ENCODE results near the gene FAM20C.

The FAM20C gene

DNA sequence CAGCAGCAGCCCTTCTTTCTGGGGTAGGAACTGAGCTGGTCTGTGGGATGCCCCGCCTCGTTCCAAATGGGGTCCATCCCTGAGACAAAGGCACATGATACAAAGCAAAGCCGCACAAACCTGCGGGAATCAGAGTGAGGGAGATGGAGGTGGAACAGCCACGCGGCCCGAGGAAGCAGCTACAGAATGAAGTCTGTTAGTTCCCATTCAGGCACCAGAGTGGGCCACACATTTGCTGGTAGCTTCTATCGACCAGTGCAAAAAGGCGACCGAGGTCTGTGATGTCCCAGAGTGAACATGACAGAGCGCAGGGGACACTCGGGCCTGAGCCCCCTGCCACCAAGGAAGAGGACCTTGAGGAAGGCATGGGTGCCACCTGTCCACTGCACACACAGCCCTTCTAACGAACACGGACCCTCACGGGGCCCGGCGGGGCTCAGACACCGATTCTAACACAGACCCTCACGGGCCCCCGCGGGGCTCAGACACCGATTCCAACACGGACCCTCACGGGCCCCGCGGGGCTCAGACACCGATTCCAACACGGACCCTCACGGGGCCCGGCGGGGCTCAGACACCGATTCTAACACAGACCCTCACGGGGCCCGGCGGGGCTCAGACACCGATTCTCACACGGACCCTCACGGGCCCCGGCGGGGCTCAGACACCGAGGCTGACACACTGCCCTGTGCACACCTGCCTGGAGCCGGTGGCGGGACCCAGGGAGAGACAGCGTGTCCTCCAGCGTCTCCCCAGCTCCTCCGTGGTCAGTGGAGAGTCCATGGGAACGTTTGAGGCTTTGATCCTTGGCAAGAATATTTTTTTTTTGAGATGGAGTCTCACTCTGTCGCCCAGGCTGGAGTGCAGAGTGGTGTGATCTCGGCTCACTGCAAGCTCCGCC, 32.8 kb upstream of the FAM20C start:
- DNase-seq (ENCODE audit: low spot score) = no peak

DNA sequence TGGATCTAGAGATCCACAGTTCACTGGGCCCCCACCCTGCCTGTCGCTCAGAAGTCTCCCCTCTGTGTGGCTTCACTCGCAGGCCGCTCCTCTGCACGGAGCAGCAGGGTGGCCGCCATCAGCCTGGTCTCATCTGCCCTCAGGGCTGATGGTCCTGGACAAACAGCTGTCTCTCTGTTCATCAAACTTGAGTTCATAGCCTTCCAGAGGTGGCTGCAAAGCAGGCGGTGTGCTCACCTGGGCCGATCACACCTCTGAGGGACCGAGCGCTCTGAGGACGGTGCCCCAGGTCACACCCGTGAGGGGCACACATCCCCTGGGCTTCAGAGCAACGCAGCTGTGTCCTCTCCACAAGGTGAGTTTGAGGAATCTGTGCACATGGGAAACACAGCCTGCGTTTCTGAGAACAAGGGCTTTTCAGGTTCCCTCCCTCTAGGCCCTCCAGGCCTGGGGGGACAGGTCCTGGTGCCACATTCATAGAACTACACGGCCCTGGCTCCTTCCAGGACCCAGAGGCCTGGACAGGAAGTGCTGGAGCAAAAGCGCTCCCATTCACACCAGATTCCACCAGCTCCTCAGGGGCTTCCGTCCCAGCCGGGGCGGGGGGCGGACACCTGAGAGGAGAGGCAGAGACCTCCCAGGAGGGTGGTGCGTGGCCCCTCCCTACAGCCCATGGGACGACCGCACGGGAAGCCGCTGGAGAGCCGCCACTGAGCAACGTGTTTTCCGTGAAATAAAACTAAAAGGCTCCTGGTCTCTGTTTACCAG, 31.2 kb upstream of the FAM20C start:
- no peak for DNase-seq (ENCODE audit: low spot score)

DNA sequence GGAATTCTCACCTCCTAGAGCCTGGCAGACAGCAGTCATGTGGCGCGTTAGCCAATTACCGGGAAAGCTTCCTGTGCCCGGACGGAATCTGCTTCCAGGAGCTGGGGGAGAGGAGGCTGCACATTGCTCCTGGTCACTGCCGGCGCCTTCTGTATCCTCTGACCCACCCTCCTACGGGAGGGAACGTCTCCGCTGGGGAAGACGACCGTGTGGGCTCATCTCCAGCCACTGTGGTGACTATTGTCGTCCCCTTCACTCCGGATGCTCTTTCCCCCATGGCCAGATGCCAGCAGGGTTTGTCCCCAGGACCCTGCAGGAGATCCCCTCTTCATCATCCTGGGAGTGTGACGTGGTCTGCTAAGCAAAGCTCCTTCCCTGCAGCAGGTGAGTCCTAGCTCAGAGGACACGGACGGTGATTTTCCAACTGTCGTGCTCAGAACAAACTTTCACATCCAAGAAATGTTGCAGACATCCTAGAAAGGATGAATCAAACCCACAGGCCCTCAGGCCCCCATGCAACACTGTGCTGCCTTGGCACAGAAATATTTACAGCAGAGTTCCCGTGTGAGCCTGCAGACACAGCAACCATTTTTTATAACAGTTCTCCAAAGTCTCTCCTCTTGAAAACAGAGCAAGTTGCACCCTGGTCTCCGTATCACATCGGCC, 29.6 kb upstream of the FAM20C start:
- DNase-seq (ENCODE audit: low spot score) = no peak

DNA sequence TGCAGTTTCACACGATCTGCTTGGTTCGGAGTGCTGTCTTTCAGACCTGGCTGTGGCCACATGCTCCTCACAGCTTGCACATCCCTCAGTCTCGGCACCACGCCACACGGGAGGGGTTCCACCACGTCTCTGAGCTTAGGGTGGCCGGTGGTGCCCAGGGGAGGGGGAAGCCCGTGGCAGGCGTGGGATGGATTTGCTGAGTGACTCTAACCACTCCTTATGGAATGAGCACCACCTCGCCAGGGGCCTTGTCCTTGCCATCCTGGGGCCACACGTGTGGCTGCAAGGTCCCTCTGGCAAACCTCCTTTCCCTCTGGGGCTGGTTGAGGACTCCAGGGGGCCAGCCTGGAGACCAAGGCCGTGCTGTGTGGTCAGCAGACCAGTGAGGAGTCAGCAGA, 29.1 kb upstream of the FAM20C start:
- DNase-seq (ENCODE audit: low spot score) = no peak

DNA sequence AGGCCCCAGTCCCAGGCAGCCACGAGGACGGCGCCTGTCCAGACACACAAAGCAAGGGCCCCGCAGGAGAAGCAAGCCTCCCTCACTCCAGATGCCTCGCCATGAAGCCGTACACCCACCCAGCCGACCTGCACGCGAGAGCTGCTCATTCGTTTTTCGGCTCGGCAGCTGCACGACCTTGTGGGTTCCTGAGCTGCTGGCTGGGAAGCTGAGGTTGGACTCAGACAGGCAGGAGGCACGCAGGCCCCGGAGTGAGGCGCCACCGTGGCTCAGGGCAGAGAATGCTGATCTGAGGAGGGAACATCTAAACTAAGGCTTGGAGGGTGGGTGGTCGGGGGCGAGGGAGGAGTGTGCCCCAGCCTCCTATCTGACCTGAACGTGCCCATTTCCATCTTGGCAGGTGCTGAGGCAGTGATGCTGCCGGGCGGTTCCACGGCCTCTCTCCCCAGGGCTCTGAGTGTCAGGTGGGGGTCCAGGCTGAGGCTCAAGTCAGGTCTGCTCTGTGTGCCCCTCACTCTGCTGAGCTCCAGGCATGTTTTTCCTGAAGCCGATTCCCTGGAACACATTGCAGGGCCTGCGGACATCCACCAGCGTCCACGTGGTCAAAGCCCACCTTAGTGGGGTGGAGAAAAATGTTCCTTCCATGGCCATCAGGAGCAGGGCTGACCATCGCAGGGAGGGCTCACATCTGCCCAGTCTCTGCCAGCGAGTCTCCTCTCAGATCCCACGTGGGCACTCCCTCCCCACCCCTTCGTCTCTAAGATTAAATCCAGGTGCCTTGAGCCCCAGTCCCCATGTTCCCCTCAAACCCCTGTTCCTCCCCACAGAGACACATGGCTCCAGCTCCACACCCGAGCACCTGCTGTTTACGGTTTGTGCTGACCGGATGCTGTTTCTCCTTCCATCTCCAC, 28.1 kb upstream of the FAM20C start:
- DNase-seq (ENCODE audit: low spot score) = no peak

DNA sequence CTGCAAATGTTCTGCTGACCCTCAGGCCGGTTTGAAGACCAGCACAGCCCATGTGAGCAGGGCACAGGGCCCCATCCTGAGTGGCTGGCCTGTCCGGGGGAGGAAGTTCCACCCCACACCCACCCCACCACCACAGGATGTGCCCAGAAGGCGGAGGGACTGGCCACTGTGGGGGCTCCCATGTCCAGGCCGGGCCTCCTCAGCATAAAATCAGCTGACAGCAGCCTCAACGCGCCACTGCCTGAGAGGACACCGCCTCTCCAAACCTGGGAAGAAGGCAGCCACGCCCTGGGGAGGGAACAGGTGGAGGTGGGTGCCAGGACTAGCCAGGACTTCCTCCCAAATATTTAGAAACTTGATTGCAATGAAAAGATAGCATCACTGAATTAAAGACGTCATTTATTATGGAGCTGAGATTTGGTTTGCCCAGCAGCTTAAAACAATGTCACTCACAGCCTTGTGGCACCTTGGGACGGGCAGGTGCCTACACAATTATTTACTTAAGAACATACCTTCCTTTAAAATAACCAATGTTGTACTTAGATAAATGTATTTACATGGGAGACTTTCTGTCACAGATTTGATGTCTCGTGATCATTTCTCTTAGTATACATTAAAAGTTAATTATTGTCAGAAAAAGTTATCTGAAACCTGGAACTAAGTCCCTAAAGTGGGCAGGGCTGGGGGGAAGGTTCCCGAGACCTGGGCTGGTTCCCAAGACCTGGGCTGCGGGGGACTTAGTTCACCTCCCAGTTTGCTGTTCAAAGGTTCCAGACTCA, 27.3 kb upstream of the FAM20C start:
- no peak for DNase-seq (ENCODE audit: low spot score)

DNA sequence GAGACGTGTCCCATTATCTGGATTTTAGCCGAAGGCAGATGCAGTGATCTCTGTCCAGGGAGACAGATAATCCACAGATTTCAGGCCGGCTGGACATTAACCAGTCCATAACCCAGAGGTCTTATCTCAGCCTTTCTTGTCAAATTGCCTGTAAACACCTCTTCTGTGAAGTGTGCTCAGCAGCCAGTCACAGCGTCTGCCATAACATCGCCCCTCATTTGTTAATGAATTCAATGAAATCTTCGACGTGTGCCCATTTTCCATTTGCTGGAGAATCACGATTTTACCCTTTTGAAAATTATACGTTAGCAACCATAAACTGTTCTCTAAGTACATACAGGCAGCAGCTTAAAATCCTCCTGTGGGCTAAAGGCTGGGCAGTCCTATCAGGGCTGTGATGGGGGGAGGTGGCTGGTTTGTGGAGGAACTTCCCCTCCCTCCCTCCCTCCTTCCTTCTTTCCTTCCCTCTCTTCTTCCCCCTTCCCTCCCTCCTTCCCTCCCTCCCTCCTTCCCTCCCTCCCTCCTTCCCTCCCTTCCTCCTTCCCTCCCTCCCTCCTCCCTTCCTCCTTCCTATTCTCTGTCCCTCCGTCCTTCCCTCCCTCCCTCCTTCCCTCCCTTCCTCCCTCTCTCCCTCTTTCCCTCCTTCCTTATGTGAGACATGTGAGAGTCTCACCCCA, 26.6 kb upstream of the FAM20C start:
- DNase-seq (ENCODE audit: low spot score) = no peak

DNA sequence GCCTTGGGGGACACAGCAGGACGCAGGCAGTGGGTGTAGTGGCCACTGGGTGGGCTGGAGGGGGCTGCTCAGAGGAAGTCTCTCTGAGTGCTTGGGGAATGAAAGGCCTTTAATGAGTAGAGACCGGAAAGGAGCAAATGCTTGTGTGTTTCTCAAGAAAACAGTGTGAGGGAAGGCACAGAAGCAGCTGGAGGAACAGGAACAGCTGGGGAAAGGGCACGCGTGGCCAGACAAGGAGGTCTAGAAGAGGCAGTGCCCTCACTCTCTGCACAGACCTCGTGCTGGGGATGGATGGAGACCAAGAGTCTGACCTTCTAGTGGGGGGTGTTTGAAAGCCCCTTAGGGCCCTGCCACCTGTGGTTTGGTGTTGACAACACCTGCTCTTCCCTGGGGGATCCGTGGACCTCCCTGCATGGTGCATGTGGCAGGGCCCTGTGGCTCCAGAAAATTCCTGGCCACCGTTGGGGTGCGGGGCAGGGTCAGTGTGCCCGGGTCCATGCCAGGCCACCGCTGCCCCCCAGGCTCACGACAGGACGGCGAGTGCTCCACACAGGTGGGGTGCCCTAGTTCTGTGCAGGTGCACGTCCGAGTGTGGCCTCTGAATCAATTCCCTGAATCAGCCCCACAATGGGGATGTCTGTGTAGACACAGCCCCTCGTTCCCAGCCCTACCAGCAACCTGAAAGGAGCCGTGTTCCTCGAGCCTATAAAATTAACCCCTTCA, 25.9 kb upstream of the FAM20C start:
- no peak for DNase-seq (ENCODE audit: low spot score)

DNA sequence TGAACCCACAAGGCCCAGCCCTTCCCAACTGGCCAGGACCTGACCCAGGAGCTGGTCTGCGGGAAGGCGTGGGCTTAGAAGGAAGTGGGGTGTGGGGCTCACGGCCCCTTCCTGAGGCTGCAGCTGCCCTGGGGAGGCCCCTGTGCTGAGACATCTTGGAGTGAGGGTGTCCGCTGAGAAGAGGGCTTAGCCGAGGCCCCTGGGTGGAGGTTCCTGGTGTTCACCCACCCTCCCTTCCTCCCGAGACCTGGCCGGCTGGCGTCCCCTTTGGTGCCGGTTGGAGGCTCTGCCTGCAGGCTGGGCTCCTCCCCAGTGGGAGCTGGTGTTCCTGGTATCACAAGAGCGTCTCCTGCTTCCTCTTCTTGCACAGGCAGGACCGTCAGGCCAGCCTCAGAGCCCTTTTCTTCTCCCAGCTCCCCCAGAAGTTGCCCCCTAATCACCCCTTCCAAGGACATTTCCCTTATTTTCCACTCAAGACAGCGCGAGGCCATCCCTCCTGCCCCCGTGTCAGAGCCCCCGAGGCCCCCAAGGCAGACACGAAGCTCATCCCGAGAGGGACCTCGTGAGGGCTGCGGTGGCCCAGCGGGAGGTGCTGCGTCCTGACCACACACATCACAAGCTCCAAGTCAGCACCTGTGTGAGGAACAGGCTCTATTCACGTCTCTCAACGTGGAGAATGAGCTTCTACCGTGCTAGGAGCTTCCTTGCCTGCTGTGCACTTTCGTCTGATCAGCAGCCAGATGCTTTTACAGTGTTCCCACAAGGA, 25.1 kb upstream of the FAM20C start:
- DNase-seq (ENCODE audit: low spot score) = no peak

DNA sequence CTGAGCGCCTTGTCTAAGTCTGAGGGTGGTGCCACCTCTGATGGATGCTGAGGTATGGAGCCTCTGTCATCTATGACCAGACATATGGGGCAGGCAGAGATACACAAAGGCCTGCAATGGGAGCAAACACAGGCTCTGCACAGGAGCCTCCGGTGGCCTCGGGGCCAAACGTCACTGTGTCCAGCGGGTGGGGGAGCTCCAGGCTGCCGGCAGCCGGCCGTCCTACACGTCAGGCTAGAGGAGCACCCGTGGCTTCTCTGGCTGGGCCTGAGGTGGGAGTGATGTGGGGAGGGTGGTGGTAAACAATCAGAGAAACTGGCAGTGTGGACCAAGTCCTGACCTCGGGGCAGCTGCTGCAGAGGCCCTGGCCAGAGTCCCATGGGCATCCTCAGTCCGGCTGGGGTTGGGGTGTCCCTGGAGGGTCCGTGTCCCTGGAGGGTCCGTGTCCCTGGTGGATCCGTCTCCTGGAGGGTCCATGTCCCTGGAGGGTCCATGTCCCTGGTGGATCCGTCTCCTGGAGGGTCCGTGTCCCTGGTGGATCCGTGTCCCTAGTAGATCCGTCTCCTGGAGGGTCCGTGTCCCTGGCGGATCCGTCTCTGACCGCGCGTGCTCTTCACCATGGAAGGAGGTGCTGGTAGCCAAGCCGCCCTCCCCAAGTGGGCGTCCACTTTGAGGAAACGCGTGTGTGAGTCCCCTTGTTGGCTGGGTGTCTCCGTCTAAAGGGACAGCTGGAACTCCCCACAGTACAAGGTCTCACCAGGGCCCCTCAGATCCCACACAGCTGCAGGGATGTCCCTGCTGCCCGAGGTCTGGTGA, 24.2 kb upstream of the FAM20C start:
- no peak for DNase-seq (ENCODE audit: low spot score)

DNA sequence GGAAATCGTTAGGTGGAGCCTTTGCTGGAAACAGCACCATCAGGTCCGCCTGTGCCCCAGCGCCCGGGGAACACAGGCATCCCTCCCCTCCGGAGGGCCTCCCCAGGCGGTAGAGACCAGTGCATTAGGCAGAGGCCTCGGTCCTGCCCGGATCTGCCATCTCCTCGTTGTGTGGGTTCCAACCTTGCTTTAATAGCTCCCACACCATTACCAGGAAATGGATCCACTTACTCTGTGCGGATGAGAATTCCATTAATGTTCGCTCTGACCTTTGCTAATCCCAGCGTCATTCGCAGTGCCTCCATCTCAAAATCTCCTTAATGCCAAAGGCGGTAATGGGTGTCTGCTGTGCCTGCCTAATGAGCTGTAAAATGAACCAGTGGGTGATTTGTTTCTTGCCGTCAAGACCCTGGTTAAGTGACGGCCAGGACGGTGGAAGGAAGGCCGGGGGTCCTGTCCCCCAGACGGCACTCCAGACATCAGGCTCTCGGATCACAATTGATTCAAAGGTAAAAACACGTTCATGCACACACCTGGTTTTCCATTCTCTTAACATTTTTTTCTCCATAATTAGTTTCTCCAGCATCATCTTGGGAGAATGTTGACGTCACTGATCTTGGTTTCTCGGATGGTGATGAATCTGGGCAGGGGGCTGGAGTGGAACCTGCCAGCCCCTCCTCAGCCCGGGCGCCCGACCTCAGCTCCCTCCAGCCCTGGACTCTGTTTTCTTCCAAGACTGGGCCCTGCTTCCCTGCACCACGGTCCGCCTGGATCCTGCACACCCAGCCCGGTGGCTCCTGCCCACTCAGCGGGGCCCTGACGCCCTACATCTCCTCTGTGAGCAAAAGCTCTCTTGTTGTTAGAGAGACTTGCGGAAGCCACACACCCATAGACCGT, 22.8 kb upstream of the FAM20C start:
- no peak for DNase-seq (ENCODE audit: low spot score)

DNA sequence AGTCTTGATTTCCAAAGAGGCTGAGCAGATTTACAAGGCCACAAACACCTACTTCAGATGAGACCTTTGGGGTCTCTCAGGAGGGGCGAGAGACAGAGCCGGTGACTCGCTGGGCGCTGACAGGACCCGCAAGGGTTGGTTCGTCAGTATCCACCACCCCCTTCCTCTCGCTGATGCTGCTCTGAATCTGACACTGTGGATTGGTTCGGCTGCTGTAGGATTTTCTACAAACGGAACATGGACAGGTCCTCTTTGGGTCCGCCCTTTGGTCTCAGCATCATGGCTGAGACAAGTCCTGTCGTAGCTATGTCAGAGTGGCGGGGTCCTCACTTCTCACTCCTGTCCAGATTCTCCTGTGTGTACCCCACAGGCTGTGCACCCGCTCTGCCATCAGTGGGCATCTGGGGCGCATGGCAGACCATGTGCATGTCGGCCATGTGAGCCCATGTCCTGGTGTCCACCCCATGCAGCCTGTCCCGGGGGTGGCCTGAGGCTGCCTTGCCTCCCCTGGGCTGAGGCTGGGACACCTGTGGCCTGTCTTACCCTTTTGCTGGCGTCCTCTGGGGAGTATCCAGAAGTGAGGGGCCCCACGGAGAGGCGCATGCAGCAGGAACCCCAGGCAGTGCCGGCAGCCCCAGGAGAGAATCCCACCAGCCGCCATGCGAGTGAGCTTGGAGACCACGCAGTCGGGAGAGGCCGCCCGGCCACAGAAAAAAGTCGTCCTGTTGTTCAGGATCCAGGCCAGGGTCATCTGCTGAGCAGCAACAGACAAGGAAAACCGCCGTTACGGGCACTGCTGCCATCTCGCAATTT, 21.6 kb upstream of the FAM20C start:
- DNase-seq (ENCODE audit: low spot score) = no peak

DNA sequence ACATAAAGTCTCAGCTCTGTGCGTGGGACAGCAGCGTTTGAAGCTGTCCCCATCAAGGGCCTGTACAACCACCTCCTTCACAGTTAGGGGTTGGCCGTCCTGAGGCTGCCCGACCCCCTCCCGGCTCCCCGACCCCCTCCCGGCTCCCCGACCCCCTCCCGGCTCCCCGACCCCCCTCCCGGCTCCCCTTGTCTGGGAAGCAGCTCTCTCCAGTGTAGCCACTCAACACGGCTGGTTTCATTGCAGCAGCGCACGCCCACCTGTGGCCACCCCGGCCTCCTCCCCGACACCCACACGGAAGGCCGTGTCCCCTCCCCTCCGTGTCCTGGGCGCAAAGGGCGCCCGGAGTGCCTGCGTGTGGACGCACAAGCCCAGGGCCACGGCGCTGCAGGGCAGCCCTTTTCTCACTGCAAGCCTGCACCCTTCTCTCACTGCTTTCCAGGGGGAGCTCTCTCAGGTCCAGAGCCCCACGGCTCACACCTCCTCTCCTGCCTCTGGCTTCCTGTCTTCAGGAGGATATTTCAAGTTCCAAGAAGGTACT, 20.9 kb upstream of the FAM20C start:
- no peak for DNase-seq (ENCODE audit: low spot score)

DNA sequence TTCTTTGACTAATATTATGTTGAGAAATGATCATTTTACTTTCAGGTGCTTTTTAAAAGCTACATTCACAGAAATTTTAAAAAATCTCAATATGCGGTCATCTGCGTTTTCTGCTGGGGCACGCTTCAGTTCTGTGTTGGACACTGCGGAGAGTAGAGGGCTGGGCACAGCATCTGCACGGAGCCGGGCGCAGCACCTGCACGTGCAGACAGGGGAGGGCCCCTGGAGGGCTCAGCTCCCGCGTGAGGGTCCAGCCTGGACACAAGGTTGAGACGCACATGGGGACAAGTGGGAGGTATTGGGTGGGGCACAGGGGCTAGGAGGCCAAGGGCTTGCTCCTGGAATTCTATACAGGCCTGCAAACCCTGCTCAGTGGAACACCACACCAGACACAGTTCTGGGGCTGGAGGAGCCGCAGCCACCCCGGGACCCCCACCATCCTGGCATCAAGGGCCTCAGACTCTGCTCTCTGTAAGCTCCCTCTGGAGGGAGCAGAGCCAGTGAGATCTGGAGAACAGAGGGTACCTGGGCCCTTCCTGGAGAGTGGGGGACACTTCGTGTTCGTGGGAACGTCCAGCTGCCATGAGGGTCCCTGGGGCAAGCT, 20.4 kb upstream of the FAM20C start:
- no peak for DNase-seq (ENCODE audit: low spot score)

DNA sequence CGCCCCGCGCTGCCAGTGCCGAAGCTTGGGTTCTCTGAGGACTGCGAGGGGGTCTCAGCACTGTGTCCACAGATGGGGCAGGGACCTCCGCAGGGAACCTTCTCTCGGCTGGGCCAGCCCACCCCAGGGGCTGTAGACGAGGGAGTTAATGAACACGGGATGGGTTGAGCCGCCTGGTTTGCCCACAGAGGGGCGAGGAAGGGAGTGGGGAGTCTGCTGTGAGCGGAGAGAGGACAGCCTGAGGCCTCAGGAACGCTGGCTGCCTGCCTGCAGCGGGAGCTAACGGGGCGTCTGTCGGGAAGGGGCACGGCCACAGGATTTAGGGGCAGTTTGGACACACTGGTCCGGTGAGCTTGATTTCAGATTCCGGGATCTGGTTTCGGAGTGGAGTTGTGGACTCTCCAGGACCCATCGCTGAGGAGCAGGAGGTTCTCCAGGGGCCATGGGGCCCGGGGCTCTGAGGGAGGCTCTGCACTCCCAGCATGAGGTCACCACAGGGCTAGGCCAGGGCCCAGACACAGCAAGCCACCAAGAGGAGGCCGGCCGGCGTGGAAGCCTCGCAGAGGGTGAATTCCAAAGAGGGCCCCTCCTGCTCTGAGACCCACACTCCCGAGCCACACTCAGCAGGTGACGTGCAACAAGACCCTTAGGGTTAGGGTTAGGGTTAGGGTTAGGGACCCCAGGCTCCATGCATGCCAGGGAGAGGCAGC, 19.0 kb upstream of the FAM20C start:
- no peak for DNase-seq (ENCODE audit: low spot score)
